ENCODE measurements around the gene DNAJC4. TPM values are rescaled to one million over a fixed set of nuclear protein-coding genes. Genes with fewer than 3 reads are reported as not detected.

The DNAJC4 gene
- total RNA-seq, 3 donors from 2014 or later = 23.6 to 33.5 (median 32.6) TPM

GRCh38 chr11:64259533-64260067, 29.3 kb downstream of the DNAJC4 start:
- H3K4me1 ChIP-seq = no peaks in the 10 kb centered on the region
- H3K4me3 ChIP-seq = no peak overlapping the region
- no peaks in the 10 kb centered on the region for H3K36me3 ChIP-seq
- TF ChIP-seq POLR2A (IDR thresholded peaks at IDR 0.05) (no peak), POLR2AphosphoS5 (IDR thresholded peaks at IDR 0.05) (no peak), CTCF (IDR thresholded peaks at IDR 0.05) (no peak)
- DNase-seq (ENCODE audit: low spot score in 2 of 2) = no peak
- no peaks in the 10 kb centered on the region for H3K9me3 ChIP-seq
- H3K27ac ChIP-seq = no peak overlapping the region
- intact Hi-C loops (cut with DNase I; ENCODE audit: low total_unique reads) = no loop called here
- no peaks in the 10 kb centered on the region for H3K27me3 ChIP-seq

- intact Hi-C loops (cut with DNase I; ENCODE audit: low total_unique reads) = no loop called here
- DNase-seq (ENCODE audit: low spot score in 2 of 2) = no peak
- no peaks in the 10 kb centered on the region for H3K36me3 ChIP-seq
- H3K4me1 ChIP-seq = no peaks in the 10 kb centered on the region
- no peak for TF ChIP-seq CTCF (IDR thresholded peaks at IDR 0.05)
- no peak for TF ChIP-seq POLR2A (IDR thresholded peaks at IDR 0.05)
- TF ChIP-seq POLR2AphosphoS5 (IDR thresholded peaks at IDR 0.05) = no peak
- no peaks in the 10 kb centered on the region for H3K9me3 ChIP-seq
- no peak overlapping the region for H3K4me3 ChIP-seq
- H3K27ac ChIP-seq = no peak overlapping the region
- H3K27me3 ChIP-seq = no peaks in the 10 kb centered on the region
Measured at GRCh38 chr11:64260147-64260708, 29.9 kb downstream of the DNAJC4 start.

DNA sequence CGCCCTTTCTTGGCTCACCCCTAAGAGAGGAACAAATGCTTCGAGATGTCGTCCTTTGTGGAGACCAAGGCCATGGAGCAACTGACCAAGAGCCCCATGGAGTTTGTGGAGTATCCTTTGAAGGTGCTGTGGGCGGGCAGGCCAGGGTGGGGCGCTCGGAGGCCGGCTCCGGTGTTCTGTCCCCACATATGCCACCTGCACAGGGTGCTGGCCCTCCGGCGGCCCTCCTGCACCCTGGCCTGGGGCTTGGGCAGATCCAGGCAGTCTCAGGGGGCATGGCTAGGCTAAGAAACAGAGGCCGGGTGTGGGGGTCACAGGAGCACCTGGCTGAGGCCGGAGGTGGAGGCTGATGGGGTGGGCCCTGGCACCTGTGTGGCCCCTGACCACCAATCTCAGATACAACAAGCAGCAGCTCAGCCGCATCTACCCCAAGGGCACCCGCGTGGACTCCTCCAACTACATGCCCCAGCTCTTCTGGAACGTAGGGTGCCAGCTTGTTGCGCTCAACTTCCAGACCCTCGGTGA, 31.3 kb downstream of the DNAJC4 start:
- Histone ChIP-seq H3K36me3 (no peaks in the 10 kb centered on the region), H3K27me3 (no peaks in the 10 kb centered on the region), H3K4me3 (no peak overlapping the region), H3K9me3 (no peaks in the 10 kb centered on the region), H3K27ac (no peak overlapping the region), H3K4me1 (no peaks in the 10 kb centered on the region)
- intact Hi-C loops (cut with DNase I; ENCODE audit: low total_unique reads) = no loop called here
- TF ChIP-seq CTCF (IDR thresholded peaks at IDR 0.05) (no peak), POLR2AphosphoS5 (IDR thresholded peaks at IDR 0.05) (no peak), POLR2A (IDR thresholded peaks at IDR 0.05) (no peak)
- DNase-seq (ENCODE audit: low spot score in 2 of 2) = no peak

DNA sequence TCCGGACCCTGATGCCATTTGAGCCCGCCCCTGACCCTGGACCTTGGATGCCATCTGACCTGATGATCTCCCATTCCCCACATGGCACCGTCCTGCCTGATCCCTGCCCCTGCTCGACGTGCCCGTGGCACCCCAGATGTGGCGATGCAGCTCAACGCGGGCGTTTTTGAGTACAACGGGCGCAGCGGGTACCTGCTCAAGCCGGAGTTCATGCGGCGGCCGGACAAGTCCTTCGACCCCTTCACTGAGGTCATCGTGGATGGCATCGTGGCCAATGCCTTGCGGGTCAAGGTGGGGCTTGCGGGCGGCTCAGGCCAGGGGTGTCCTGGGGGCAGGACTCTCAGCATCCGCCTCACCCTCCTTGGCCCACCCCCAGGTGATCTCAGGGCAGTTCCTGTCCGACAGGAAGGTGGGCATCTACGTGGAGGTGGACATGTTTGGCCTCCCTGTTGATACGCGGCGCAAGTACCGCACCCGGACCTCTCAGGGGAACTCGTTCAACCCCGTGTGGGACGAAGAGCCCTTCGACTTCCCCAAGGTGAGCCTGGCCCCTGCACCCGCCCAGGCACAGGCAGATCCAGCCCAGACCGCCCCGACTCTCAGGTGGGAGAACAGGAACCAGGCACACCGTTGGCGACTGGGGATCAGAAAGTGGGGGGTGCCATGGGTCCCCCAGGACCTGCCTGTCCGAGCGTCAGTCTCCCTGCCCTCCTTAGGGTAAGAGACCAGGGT, 32.1 kb downstream of the DNAJC4 start:
- no peak overlapping the region for H3K27ac ChIP-seq
- no peak overlapping the region for H3K4me3 ChIP-seq
- H3K4me1 ChIP-seq = peaks cover 0 to 5% of the 10 kb centered on the region in 2 donors
- TF ChIP-seq CTCF (IDR thresholded peaks at IDR 0.05) (no peak), POLR2A (IDR thresholded peaks at IDR 0.05) (no peak), POLR2AphosphoS5 (IDR thresholded peaks at IDR 0.05) (no peak)
- no peaks in the 10 kb centered on the region for H3K9me3 ChIP-seq
- H3K36me3 ChIP-seq = no peaks in the 10 kb centered on the region
- DNase-seq (ENCODE audit: low spot score in 2 of 2) = no peak
- intact Hi-C loops (cut with DNase I; ENCODE audit: low total_unique reads) = no loop called here
- no peaks in the 10 kb centered on the region for H3K27me3 ChIP-seq
